ENCODE results near the gene FARP2.

FARP2 gene

DNA sequence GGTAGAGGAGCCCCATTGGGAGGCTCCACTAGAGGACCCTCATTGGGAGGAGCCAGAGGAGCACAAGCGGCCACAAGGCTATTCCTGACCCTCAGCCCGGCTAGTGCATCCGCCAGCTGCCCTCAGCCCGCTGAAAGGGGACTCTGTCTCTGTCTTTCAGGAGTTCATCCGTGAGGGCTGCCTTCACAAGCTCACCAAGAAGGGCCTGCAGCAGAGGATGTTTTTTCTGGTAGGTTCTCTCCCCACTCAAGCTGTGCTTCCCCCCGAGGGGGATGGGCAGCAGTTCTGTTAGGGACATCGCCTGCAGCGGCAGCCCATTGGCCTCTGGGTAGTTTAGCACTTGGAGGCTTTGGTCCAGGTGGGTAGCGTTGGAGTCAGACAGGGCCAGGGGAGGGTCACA is 127.2 kb downstream of the FARP2 start:
- no peak for DNase-seq (ENCODE audit: low read depth in 1 of 2, low spot score in 1 of 2)
- no peak for TF ChIP-seq JUND (IDR thresholded peaks at IDR 0.05; ENCODE audit: low read depth)
- in situ Hi-C loops (cut with HindIII; ENCODE audit: low pct_unique_long_range_greater_than_20kb, low sequenced_read_pairs) = no loop called here

DNA sequence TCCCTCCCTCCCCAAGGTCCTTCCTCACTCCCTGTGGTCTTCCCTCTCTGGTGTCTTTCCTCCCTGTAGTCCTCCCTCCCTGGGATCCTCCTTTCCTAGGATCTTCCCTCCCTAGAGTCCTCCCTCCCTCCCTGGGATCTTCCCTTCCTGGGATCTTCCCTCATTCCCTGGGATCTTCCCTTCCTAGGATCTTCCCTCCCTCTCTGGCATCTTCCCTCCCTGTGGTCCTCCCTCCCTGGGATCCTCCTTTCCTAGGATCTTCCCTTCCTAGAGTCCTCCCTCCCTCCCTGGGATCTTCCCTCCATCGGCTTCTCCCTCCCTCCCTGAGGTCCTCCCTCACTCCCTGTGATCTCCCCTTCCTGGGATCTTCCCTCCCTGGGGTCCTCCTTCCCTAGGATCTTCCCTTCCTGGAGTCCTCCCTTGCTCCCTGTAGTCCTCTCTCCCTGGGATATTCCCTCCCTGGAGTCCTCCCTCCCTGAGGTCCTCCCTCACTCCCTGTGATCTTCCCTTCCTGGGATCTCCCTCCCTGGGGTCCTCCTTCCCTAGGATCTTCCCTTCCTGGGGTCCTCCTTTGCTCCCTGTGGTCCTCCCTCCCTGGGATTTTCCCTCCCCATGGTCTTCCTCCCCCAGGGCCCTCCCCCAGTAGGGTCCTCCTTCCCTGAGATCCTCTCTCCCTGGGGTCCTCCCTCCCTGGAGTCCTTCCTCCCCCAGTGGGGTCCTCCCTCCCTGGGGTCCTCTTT is 129.3 kb downstream of the FARP2 start:
- DNase-seq (ENCODE audit: low read depth in 1 of 2, low spot score in 1 of 2) = no peak
- in situ Hi-C loops (cut with HindIII; ENCODE audit: low pct_unique_long_range_greater_than_20kb, low sequenced_read_pairs) = no loop called here
- TF ChIP-seq JUND (IDR thresholded peaks at IDR 0.05; ENCODE audit: low read depth) = no peak

DNA sequence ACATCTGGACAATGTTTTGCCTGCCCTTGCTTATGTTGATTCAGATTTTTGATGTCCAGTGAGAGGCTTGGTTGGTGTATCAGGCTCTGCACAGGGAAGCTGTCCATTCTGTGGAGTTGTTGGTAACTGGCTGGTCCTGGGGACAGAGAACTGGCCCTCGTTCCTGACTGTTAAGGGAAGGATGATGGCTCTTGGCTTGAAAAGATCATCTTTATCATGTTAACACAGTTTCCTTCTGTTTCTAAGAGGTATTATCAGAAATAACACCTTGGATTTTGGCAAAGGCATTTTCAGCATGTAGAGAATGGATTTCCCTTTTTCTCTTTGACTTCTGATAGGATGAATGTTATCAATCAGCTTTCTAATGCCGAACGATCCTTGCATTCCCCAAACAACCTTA is 133.0 kb downstream of the FARP2 start:
- DNase-seq (ENCODE audit: low read depth in 1 of 2, low spot score in 1 of 2) = no peak
- no peak for TF ChIP-seq JUND (IDR thresholded peaks at IDR 0.05; ENCODE audit: low read depth)
- in situ Hi-C loops (cut with HindIII; ENCODE audit: low pct_unique_long_range_greater_than_20kb, low sequenced_read_pairs) = no loop called here

DNA sequence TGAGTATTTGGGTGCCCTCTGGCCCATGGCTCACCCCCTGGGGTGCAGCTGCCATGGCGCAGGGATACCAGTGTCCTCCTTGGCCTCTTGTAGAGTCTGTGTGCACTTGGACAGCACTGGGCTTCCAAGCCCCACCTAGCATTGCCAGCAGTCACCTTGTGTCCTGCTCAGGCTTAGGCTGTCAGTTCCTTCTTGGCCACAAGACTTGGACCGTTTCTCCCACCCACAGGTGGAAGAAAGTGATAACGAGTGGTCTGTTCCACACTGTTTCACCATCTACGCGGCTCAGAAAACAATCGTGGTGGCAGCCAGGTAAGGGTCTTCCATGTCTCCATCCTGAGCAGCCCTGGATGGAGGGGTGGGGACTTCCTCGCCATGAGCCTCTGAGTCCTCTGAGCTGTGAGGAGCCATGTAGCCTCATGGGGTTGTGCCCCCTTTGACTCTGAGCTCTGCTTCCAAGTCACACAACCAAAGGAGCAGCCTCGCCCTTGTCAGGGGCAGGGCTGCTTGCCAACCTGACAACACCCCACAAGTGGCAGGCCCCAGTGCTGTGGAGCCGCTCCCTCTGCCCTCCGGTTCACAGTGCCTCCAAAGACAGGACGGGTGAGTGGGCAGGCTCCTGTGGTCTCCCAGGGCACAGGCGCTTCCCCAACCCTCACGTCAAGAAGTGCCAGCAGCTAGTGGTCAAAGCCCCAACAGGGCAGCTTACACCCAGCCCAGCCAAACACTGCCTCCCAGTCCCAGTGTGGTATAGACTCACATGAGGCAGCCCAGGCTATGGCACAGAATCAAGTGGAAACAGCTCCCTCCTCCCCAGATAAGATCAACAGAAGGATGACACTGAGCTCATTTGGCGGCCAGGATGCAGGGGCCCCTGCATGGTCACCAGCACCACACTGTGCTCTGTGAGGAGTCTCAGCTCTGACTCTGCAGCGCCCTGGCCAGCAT is 133.9 kb downstream of the FARP2 start:
- no peak for TF ChIP-seq JUND (IDR thresholded peaks at IDR 0.05; ENCODE audit: low read depth)
- in situ Hi-C loops (cut with HindIII; ENCODE audit: low pct_unique_long_range_greater_than_20kb, low sequenced_read_pairs) = no loop called here
- DNase-seq (ENCODE audit: low read depth in 1 of 2, low spot score in 1 of 2) = no peak

DNA sequence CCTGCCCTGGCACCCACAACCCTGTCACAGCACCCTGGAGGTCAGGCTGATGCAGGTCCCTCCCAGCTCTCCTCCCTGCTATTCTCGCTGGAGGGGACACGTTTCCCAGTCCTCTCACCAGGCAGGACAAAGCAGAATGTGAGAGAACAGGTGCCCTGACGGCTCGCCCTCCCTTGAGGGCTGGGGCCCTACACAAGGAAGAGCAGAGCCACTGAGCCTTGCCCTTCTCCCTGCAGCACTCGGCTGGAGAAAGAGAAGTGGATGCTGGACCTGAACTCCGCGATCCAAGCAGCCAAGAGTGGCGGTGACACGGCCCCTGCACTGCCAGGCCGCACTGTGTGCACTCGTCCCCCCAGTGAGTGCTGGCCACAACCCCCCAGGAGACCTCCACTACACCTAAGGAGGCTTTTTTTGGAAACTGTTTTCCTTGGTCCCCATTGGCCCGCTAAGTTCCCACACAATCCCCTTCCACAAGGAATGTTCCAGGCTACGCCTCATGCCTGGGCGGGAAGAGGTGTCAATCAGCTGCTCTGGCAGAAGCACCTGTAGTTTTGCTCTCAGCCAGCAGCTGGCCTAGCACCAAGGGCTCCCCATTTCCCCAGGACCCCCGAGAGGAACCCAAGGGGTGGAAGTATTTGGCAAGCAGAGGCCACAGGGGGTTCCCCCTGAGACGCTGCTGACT is 134.9 kb downstream of the FARP2 start:
- TF ChIP-seq JUND (IDR thresholded peaks at IDR 0.05; ENCODE audit: low read depth) = no peak
- no peak for DNase-seq (ENCODE audit: low read depth in 1 of 2, low spot score in 1 of 2)
- in situ Hi-C loops (cut with HindIII; ENCODE audit: low pct_unique_long_range_greater_than_20kb, low sequenced_read_pairs) = no loop called here

DNA sequence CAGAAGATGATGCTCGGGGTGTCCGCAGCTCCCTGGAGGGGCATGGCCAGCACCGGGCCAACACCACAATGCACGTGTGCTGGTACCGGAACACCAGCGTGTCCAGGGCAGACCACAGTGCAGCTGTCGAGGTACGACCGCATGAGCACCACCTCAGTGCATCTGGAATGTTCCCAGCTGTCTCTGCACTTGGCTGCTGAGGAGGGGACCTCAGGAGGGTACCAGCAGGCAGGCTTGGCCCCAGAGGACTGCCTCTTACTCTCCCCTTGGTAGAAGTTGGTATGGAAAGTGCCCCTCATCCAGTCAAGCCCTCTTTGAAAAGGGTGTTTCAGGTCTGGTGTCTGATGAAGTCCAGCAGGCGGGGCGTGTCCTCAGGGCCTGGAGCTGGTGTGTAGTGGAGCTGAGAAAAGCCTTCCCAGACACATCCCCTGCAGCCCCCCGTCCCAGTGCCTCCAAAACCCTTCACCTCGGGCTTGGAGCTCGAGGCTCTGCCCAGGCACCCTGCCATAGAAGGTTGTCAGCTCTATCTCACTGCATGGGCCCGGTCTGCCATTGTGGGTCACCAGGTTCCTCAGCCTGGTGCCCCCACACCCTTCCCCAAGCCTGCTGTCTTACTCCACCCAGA is 135.6 kb downstream of the FARP2 start:
- DNase-seq (ENCODE audit: low read depth in 1 of 2, low spot score in 1 of 2) = no peak
- no peak for TF ChIP-seq JUND (IDR thresholded peaks at IDR 0.05; ENCODE audit: low read depth)
- in situ Hi-C loops (cut with HindIII; ENCODE audit: low pct_unique_long_range_greater_than_20kb, low sequenced_read_pairs) = no loop called here

DNA sequence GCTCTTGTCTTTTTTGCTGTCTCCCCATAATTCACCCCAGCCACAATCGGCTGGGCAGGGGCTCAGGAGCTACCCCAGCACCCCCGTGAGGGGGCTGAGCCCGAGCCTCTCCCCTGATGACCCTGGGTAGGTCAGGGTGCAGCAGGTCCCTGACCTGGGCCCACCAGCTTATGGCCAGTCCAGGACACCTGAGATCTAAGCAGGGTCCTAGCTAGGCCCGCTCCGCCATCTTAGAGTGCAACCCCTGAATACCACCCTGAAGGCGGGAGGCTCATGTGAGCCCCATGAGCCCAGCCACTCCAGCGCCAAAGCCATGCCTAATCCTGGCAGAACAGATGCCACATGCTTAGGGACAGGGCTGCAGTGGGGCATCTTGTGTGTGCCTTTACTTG is 136.1 kb downstream of the FARP2 start:
- TF ChIP-seq JUND (IDR thresholded peaks at IDR 0.05; ENCODE audit: low read depth) = no peak
- in situ Hi-C loops (cut with HindIII; ENCODE audit: low pct_unique_long_range_greater_than_20kb, low sequenced_read_pairs) = no loop called here
- DNase-seq (ENCODE audit: low read depth in 1 of 2, low spot score in 1 of 2) = no peak

DNA sequence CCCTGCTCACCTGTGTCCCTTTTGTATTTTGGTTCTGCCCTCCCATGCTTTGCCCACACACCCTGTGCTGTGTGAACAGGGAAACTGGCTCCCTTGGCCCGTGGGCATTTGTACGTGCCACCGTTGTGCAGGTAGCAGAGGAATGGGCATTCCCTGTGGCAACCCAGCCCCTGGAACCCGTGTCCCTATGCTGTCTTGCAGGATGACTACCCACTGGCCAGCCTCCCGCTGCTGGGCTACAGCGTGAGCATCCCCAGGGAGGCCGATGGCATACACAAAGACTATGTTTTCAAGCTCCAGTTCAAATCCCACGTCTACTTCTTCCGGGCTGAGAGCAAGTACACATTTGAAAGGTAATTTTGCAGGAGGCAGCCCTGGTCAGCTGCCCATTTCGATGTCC is 137.0 kb downstream of the FARP2 start:
- in situ Hi-C loops (cut with HindIII; ENCODE audit: low pct_unique_long_range_greater_than_20kb, low sequenced_read_pairs) = no loop called here
- no peak for DNase-seq (ENCODE audit: low read depth in 1 of 2, low spot score in 1 of 2)
- no peak for TF ChIP-seq JUND (IDR thresholded peaks at IDR 0.05; ENCODE audit: low read depth)

DNA sequence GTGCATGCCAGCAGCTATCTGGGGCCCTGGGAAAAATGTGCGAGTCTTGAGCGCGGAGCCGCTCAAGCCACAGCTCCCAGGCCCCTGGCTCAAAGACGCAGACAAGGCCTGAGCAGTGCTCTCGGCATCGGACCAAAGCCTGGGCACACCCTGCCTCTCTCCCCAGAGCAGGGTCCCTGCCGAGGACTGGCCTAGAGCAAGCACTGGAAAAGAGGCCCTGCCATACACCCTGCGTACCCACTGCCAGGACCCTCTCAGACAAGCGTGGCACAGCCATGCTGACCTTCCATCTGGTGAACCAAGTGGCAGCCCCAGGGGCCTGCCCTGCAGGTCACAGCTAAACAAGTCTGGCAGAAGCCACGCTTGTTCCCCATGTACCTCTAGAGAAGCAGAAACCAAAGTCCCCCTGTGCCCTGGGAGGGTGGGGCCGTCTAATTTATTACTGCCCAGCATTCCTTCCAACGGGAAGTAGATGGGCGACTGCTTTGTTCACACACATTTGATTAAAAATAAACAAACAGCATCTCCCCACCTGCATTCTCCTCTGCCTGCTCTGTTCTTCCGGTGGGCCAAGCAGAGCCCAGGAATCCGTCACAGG is 138.3 kb downstream of the FARP2 start:
- no peak for DNase-seq (ENCODE audit: low read depth in 1 of 2, low spot score in 1 of 2)
- no peak for TF ChIP-seq JUND (IDR thresholded peaks at IDR 0.05; ENCODE audit: low read depth)
- in situ Hi-C loops (cut with HindIII; ENCODE audit: low pct_unique_long_range_greater_than_20kb, low sequenced_read_pairs) = no loop called here

DNA sequence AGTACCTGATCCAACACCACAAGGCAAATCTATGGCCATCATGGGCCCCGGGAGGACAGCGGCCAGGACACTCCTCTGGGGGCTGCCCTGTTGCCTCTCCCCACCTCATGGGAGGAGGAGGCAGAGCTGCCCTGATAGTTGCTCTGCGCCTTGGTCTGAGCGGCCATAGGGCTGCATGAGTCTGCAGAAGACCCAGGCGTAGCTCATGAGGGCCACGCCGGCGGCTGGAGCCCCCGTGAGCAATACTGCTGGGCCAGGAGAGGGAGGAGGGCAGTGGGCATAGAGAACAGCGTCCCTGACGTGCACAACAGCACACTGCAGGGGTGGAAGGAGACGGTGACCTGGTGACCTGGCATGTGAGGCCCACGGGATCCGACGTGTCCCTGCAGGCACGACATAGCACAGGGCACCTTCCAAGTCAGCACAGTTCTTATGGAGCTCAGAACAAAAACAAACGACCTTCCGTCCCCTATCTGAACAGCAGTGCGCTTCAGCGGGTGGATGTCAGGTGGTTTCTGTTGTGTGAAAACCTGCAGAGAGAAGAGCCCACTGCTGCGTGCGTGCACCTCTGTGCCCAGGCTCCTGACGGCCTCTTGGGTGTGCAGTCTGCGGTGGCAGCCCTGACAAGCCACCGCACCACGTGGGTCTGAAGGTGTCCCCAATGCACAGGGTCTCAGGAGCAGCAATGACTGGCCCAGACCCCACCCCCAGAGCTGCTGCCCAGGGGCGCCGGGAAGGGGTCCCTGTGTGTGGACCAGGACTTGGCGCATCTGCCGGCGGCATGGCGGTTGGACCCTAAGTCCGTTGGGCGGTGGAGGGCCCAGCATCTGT is 139.3 kb downstream of the FARP2 start:
- in situ Hi-C loops (cut with HindIII; ENCODE audit: low pct_unique_long_range_greater_than_20kb, low sequenced_read_pairs) = no loop called here
- TF ChIP-seq JUND (IDR thresholded peaks at IDR 0.05; ENCODE audit: low read depth) = no peak
- DNase-seq (ENCODE audit: low read depth in 1 of 2, low spot score in 1 of 2) = no peak

DNA sequence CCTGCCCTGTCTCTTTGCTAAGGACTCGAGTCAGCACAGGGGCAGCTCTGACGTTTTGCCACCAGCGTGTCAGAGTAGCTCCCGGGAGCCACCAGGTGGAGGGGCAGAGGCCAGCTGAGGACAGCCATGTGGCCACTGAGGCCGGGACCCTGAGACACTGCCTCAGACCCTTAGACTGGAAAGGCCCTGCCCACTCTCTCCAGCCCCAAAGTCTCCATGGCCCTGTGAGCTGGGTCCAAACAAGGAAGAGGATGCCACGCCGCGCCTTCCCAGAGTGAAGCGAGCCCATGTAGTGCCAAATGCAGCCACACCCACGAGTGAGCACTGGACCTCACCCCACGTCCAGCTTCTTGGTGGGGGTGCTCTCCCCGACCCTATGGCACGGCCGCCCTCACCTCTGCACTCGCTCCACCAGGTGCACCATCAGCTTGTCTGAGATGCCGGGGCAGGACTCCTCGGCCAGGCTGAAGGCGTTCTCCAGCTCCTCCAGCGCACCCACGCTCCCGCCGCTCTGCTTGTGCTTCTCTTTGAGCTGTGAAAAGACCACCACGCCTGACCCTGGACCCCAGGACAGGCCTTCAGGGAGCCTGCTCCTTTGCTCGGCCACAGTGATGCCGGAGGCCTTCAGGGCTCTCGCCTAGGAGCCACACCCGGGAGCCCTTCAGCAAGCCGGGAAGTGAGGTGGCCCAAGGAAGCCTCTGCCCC is 140.1 kb downstream of the FARP2 start:
- TF ChIP-seq JUND (IDR thresholded peaks at IDR 0.05; ENCODE audit: low read depth) = no peak
- in situ Hi-C loops (cut with HindIII; ENCODE audit: low pct_unique_long_range_greater_than_20kb, low sequenced_read_pairs) = no loop called here
- DNase-seq (ENCODE audit: low read depth in 1 of 2, low spot score in 1 of 2) = no peak

All from T47D (cell line).